H9 (cell line): Measurements from ENCODE around the gene RTF2. TPM values are rescaled to one million over a fixed set of nuclear protein-coding genes. Genes with fewer than 3 reads are reported as not detected.

Source experiments
- DNase-seq: peaks from one replicate; pipeline ENCODE4 v3.0.0-alpha.2; 2017
- H2AFZ ChIP-seq: one replicate; pipeline ENCODE4 v1.6.1; 2013; ENCODE audit warnings: mild to moderate bottlenecking, low read length, control low read depth, moderate library complexity
- H2AK5ac ChIP-seq: 2 replicates; pipeline ENCODE4 v1.6.1; 2013; ENCODE audit warnings: low read length, control low read depth, mixed read lengths; ENCODE audit not compliant: insufficient read length
- H2BK120ac ChIP-seq: one replicate; pipeline ENCODE4 v1.6.1; 2013; ENCODE audit warnings: low read depth, mild to moderate bottlenecking, low read length, control low read depth, inconsistent platforms; ENCODE audit not compliant: poor library complexity, severe bottlenecking
- H2BK12ac ChIP-seq: 2 replicates; pipeline ENCODE4 v1.6.1; 2013; ENCODE audit warnings: low read length, control low read depth, mixed read lengths, low read depth; ENCODE audit not compliant: insufficient read length
- H2BK15ac ChIP-seq: 2 replicates; pipeline ENCODE4 v1.6.1; 2013; ENCODE audit warnings: low read depth, low read length, control low read depth
- H2BK20ac ChIP-seq: one replicate; pipeline ENCODE4 v1.6.1; 2013; ENCODE audit warnings: low read depth, mild to moderate bottlenecking, low read length, control low read depth, inconsistent platforms; ENCODE audit not compliant: poor library complexity, severe bottlenecking
- H2BK5ac ChIP-seq: 2 replicates; pipeline ENCODE4 v1.6.1; 2013; ENCODE audit warnings: low read length, control low read depth, mixed read lengths; ENCODE audit not compliant: insufficient read length
- H3K14ac ChIP-seq: 2 replicates; pipeline ENCODE4 v1.6.1; 2013; ENCODE audit warnings: low read length, control low read depth; ENCODE audit not compliant: insufficient read depth
- H3K18ac ChIP-seq: 2 replicates; pipeline ENCODE4 v1.6.1; 2013; ENCODE audit warnings: low read depth, mild to moderate bottlenecking, mixed read lengths, low read length, control low read depth; ENCODE audit not compliant: insufficient read length
- H3K23ac ChIP-seq: 2 replicates; pipeline ENCODE4 v1.6.1; 2013; ENCODE audit warnings: low read length, control low read depth, mixed read lengths, low read depth; ENCODE audit not compliant: insufficient read length
- H3K23me2 ChIP-seq: 2 replicates; pipeline ENCODE4 v1.6.1; 2013; ENCODE audit warnings: low read depth, mild to moderate bottlenecking, mixed read lengths, low read length, control low read depth; ENCODE audit not compliant: insufficient read length, poor library complexity, severe bottlenecking
- H3K27ac ChIP-seq: 2 replicates; pipeline ENCODE4 v1.5.1; 2013; ENCODE audit warnings: low read length, control low read depth, mixed read lengths, low read depth; ENCODE audit not compliant: insufficient read length
- H3K27me3 ChIP-seq: 2 replicates; pipeline ENCODE4 v1.6.1; 2013; ENCODE audit warnings: low read length, control low read depth, inconsistent platforms; ENCODE audit not compliant: insufficient read depth
- H3K4ac ChIP-seq: 2 replicates; pipeline ENCODE4 v1.6.1; 2013; ENCODE audit warnings: low read depth, mild to moderate bottlenecking, control low read depth, inconsistent platforms, low read length, moderate library complexity
- H3K4me1 ChIP-seq: 2 replicates; pipeline ENCODE4 v1.6.1; 2013; ENCODE audit warnings: low read length, control low read depth, inconsistent platforms; ENCODE audit not compliant: insufficient read depth
- H3K4me2 ChIP-seq: 2 replicates; pipeline ENCODE4 v1.6.1; 2013; ENCODE audit warnings: low read length, control low read depth, mixed read lengths; ENCODE audit not compliant: insufficient read length, insufficient read depth
- H3K56ac ChIP-seq: 2 replicates; pipeline ENCODE4 v1.6.1; 2013; ENCODE audit warnings: low read depth, mild to moderate bottlenecking, mixed read lengths, low read length, control low read depth; ENCODE audit not compliant: insufficient read length
- H3K79me1 ChIP-seq: 2 replicates; pipeline ENCODE4 v1.6.1; 2013; ENCODE audit warnings: low read depth, mild to moderate bottlenecking, moderate library complexity, low read length, control low read depth, inconsistent platforms; ENCODE audit not compliant: insufficient read depth, poor library complexity, severe bottlenecking
- H3K79me2 ChIP-seq: 2 replicates; pipeline ENCODE4 v1.6.1; 2013; ENCODE audit warnings: low read length, control low read depth, inconsistent platforms; ENCODE audit not compliant: insufficient read depth
- H3K9ac ChIP-seq: 2 replicates; pipeline ENCODE4 v1.6.1; 2013; ENCODE audit warnings: low read length, control low read depth, mixed read lengths; ENCODE audit not compliant: insufficient read length; ENCODE audit errors: extremely low read depth
- H3K9me3 ChIP-seq: one replicate; pipeline ENCODE4 v1.6.1; 2013; ENCODE audit warnings: low read depth, low read length, inconsistent platforms; ENCODE audit not compliant: control insufficient read depth
- H3T11ph ChIP-seq: one replicate; pipeline ENCODE4 v1.6.1; 2013; ENCODE audit warnings: mild to moderate bottlenecking, low read length, control low read depth, inconsistent platforms
- H4K20me1 ChIP-seq: one replicate; pipeline ENCODE4 v1.6.1; 2013; ENCODE audit not compliant: control insufficient read depth, insufficient read length, insufficient read depth
- H4K5ac ChIP-seq: 2 replicates; pipeline ENCODE4 v1.6.1; 2013; ENCODE audit warnings: low read depth, mild to moderate bottlenecking, mixed read lengths, low read length, control low read depth; ENCODE audit not compliant: insufficient read length
- H4K8ac ChIP-seq: replicated peaks from 2 replicates; pipeline ENCODE4 v1.6.1; 2013; ENCODE audit warnings: low read length, control low read depth, mixed read lengths, low read depth; ENCODE audit not compliant: insufficient read length
- H4K91ac ChIP-seq: 2 replicates; pipeline ENCODE4 v1.6.1; 2013; ENCODE audit warnings: low read depth, mild to moderate bottlenecking, moderate library complexity, mixed read lengths, low read length, control low read depth; ENCODE audit not compliant: insufficient read length
- H3K27ac Mint-ChIP-seq, 3 experiments: 2 replicates in 2 of 3; 3 replicates in 1 of 3; pipeline ENCODE4 v1.8.0; 2020 to 2021; ENCODE audit warnings: mixed read lengths in 3 of 3, mild to moderate bottlenecking in 1 of 3, moderate library complexity in 1 of 3
- H3K27me3 Mint-ChIP-seq: 2 replicates; pipeline ENCODE4 v1.8.0; 2021; ENCODE audit warnings: low read depth, mild to moderate bottlenecking, moderate library complexity, mixed read lengths
- H3K36me3 Mint-ChIP-seq, 3 experiments: 2 replicates in 2 of 3; 3 replicates in 1 of 3; pipeline ENCODE4 v1.8.0; 2020 to 2021; ENCODE audit warnings: low read depth in 3 of 3, mixed read lengths in 3 of 3; ENCODE audit not compliant: insufficient read depth in 1 of 3
- H3K4me1 Mint-ChIP-seq, 2 experiments: 2 replicates each; pipeline ENCODE4 v1.8.0; 2020; ENCODE audit warnings: mixed read lengths in 2 of 2
- H3K4me3 Mint-ChIP-seq, 2 experiments: 2 replicates in 1 of 2; 3 replicates in 1 of 2; pipeline ENCODE4 v1.8.0; 2020 to 2021; ENCODE audit warnings: mild to moderate bottlenecking in 2 of 2, mixed read lengths in 2 of 2, moderate library complexity in 1 of 2
- H3K9me3 Mint-ChIP-seq, 2 experiments: 2 replicates in 1 of 2; 3 replicates in 1 of 2; pipeline ENCODE4 v1.8.0; 2020; ENCODE audit warnings: mild to moderate bottlenecking in 2 of 2, mixed read lengths in 2 of 2, moderate library complexity in 1 of 2
- CTCF ChIP-seq: fragments of 200-600 bp; sonication (generic); conservative IDR thresholded peaks from 3 replicates; pipeline ENCODE4 v1.8.0; 2021; ENCODE audit warnings: antibody characterized with exemption, mild to moderate bottlenecking
- WGBS: extraction: QIAGEN DNeasy Blood & Tissue Kit; methylation state at CpG from one replicate; pipeline ENCODE4 v1.1.7; 2013; ENCODE audit warnings: missing lambda C conversion rate, low lambda C conversion rate, mixed read lengths; ENCODE audit not compliant: insufficient read length; ENCODE audit errors: extremely low coverage; 5-methylcytosine and 5-hydroxymethylcytosine counted together
- total RNA-seq: library from RNA; stranded (reverse); gene quantifications from 2 replicates; pipeline ENCODE4 v1.2.1, GENCODE V29; 2021

The RTF2 gene
- total RNA-seq, 1 experiment from 2014 or later, result 62.6 TPM

DNA sequence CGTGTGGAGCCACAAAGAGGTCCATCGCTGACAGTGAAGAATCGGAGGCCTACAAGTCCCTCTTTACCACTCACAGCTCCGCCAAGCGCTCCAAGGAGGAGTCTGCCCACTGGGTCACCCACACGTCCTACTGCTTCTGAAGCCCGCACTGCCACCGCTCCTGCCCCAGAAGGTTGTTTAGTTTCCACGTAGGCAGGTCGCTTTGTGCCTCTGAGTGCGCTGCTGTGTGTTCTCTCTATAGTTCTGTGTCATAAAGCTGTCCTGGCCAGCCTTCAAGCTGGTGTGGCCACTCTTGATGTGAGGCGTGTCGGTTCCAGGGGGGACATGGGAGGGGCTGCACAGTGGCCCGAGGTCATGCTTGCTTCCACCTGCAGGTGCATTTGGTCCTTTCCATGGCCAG is 49.7 kb downstream of the RTF2 start:
- Mint-ChIP-seq H3K27ac (no peak overlapping the region), H3K36me3 (peaks cover 39 to 59% (median 54%) of the 10 kb centered on the region in 3 experiments), H3K9me3 (peaks cover 17 to 19% of the 10 kb centered on the region in 2 experiments), H3K4me3 (no peak overlapping the region), H3K4me1 (no peaks in the 10 kb centered on the region; a peak in 1 of 4 replicates), H3K27me3 (peaks cover 3% of the 10 kb centered on the region)
- H2BK5ac ChIP-seq, result no peak overlapping the region
- no peak overlapping the region for H2BK15ac ChIP-seq
- H3K18ac ChIP-seq, result no peak overlapping the region
- H3K9ac ChIP-seq, result no peak overlapping the region
- H3K4ac ChIP-seq, result no peak overlapping the region
- no peaks in the 10 kb centered on the region for H3K9me3 ChIP-seq
- H3K79me1 ChIP-seq, result no peaks in the 10 kb centered on the region
- no CpG with 5 or more reads among the region's 14 CpGs for WGBS
- H2BK12ac ChIP-seq, result no peak overlapping the region
- no peak for DNase-seq
- H3T11ph ChIP-seq, result no peak overlapping the region
- no peaks in the 10 kb centered on the region for H3K4me1 ChIP-seq
- H2AK5ac ChIP-seq, result no peak overlapping the region
- H3K4me2 ChIP-seq, result no peak overlapping the region
- no peak overlapping the region for H4K5ac ChIP-seq
- no peak overlapping the region for H3K14ac ChIP-seq
- H3K79me2 ChIP-seq, result no peaks in the 10 kb centered on the region
- no peak for TF ChIP-seq CTCF
- H4K8ac ChIP-seq, result no peak overlapping the region
- no peaks in the 10 kb centered on the region for H3K23me2 ChIP-seq
- no peak overlapping the region for H3K56ac ChIP-seq
- H3K27me3 ChIP-seq, result no peaks in the 10 kb centered on the region
- no peak overlapping the region for H2BK120ac ChIP-seq
- no peak overlapping the region for H2BK20ac ChIP-seq
- no peaks in the 10 kb centered on the region for H4K20me1 ChIP-seq
- no peak overlapping the region for H3K23ac ChIP-seq
- no peak overlapping the region for H2AFZ ChIP-seq
- H3K27ac ChIP-seq, result no peak overlapping the region
- H4K91ac ChIP-seq, result no peak overlapping the region
